ENCODE results near the gene ATF3. TPM values are rescaled to one million over a fixed set of nuclear protein-coding genes. Genes with fewer than 3 reads are reported as not detected.

ATF3 gene
- total and polyA plus RNA-seq, 2 of the 4 experiments (the other 2 are of a cell fraction): 9.9 to 12.3 TPM

- no peak overlapping the region for H2BK120ac ChIP-seq (ENCODE audit: low read depth, low read length)
- ATAC-seq (ENCODE audit: low read depth): no peak
- H2BK20ac ChIP-seq (ENCODE audit: low read depth, low read length): no peak overlapping the region
- H3K9me1 ChIP-seq (ENCODE audit: insufficient read depth, low read length): no peaks in the 10 kb centered on the region
- H4K8ac ChIP-seq (ENCODE audit: low read depth in 2 of 2, low read length in 2 of 2): no peak overlapping the region
- no peak overlapping the region for H3K56ac ChIP-seq (ENCODE audit: extremely low read depth, insufficient read depth, low read length)
- no peak overlapping the region for H2AK9ac ChIP-seq (replicated peaks; ENCODE audit: low read depth, low read length, poor library complexity)
- no peak overlapping the region for H3K4me3 ChIP-seq (ENCODE audit: insufficient read depth, low read depth, low read length)
- TF ChIP-seq SMC3 (IDR thresholded peaks at IDR 0.05; ENCODE audit: low read depth, low read length): no peak
- no peak for TF ChIP-seq RCOR1 (IDR thresholded peaks at IDR 0.05; ENCODE audit: insufficient replicate concordance, low read length)
- no peak for TF ChIP-seq USF2 (IDR thresholded peaks at IDR 0.05; ENCODE audit: low read depth, low read length)
- no peak for TF ChIP-seq MAFK (IDR thresholded peaks at IDR 0.05; ENCODE audit: low read depth, low read length)
- TF ChIP-seq MAZ (IDR thresholded peaks at IDR 0.05; ENCODE audit: borderline replicate concordance, low read depth, low read length): no peak
- no peak for TF ChIP-seq FOS (IDR thresholded peaks at IDR 0.05; ENCODE audit: low read depth, low read length)
- TF ChIP-seq ELK1 (IDR thresholded peaks at IDR 0.05; ENCODE audit: borderline replicate concordance, low read depth, low read length): no peak
- TF ChIP-seq CHD1 (IDR thresholded peaks at IDR 0.05; ENCODE audit: low read depth, low read length): no peak
- no peak for TF ChIP-seq CEBPB (IDR thresholded peaks at IDR 0.05; ENCODE audit: low read depth, low read length)
- no peak for TF ChIP-seq BHLHE40 (IDR thresholded peaks at IDR 0.05; ENCODE audit: low read depth, low read length)
- TF ChIP-seq POLR2A (IDR thresholded peaks at IDR 0.05; ENCODE audit: low read depth, low read length): no peak
- TF ChIP-seq MXI1 (IDR thresholded peaks at IDR 0.05; ENCODE audit: borderline replicate concordance, low read depth, low read length): no peak
- no peak for TF ChIP-seq NFE2L2 (IDR thresholded peaks at IDR 0.05; ENCODE audit: low read depth, low read length)
- TF ChIP-seq RAD21 (IDR thresholded peaks at IDR 0.05; ENCODE audit: low read length): no peak
- TF ChIP-seq RFX5 (IDR thresholded peaks at IDR 0.05; ENCODE audit: low read depth, low read length): no peak
- no peak for TF ChIP-seq CTCF (conservative IDR thresholded peaks at IDR 0.05; ENCODE audit: low read depth, low read length)
- ChIA-PET CTCF (no interaction called here), POLR2A (ENCODE audit: unreplicated experiment) (no interaction called here)
- no peaks in the 10 kb centered on the region for H3K36me3 ChIP-seq (ENCODE audit: control insufficient read depth, insufficient read depth, low read length)
- H2AFZ ChIP-seq (replicated peaks; ENCODE audit: low read length, poor library complexity): no peak overlapping the region
- H3K9ac ChIP-seq (ENCODE audit: low read depth, low read length): no peak overlapping the region
- no peak overlapping the region for H4K5ac ChIP-seq (ENCODE audit: low read depth, low read length)
- no peak overlapping the region for H3K4ac ChIP-seq (ENCODE audit: low read depth, low read length)
- H3K4me2 ChIP-seq (ENCODE audit: low read depth, low read length): no peak overlapping the region
- BruUV-seq (replicated peaks): no TSS peak
- H2AK5ac ChIP-seq (ENCODE audit: low read depth, low read length): no peak overlapping the region
- H4K91ac ChIP-seq (ENCODE audit: insufficient read depth, low read depth, low read length): no peak overlapping the region
- no peaks in the 10 kb centered on the region for H3K9me3 ChIP-seq (ENCODE audit: control insufficient read depth, insufficient read depth, low read length)
- no peak overlapping the region for H3K27ac ChIP-seq (ENCODE audit: insufficient read depth, low read length)
- 100% methylated on average over 5 of the region's 8 CpGs; no CpG with 5 or more reads in 1 of the 2 experiments for WGBS, 2 experiments (ENCODE audit: extremely low coverage in 2 of 2, insufficient read length in 1 of 2)
- in situ Hi-C loops (cut with MboI; ENCODE audit: low sequenced_read_pairs): no loop called here
- no peak for DNase-seq
- no peaks in the 10 kb centered on the region for H3K79me1 ChIP-seq (ENCODE audit: low read depth in 1 of 2, low read length in 2 of 2)
- peaks cover 5% of the 10 kb centered on the region for H3K27me3 ChIP-seq (ENCODE audit: control insufficient read depth, insufficient read depth, low read length)
- dilution Hi-C loops (cut with HindIII; ENCODE audit: low sequenced_read_pairs, unreplicated experiment): no loop called here
- H3K23ac ChIP-seq (ENCODE audit: low read depth, low read length): no peak overlapping the region
- no peaks in the 10 kb centered on the region for H4K20me1 ChIP-seq (ENCODE audit: insufficient read depth, low read length)
- H2BK15ac ChIP-seq (ENCODE audit: low read depth, low read length): no peak overlapping the region
- no peak overlapping the region for H3K18ac ChIP-seq (ENCODE audit: low read depth, low read length)
- no peak overlapping the region for H2BK5ac ChIP-seq (ENCODE audit: low read depth, low read length, poor library complexity, severe bottlenecking)
- peaks cover 2% of the 10 kb centered on the region; the same call in 1 of the 2 replicates for H3K4me1 ChIP-seq (ENCODE audit: control insufficient read depth, insufficient read depth, low read length)
- no peak overlapping the region for H3K14ac ChIP-seq (replicated peaks; ENCODE audit: low read depth, low read length)
- intact Hi-C loops (cut with micrococcal nuclease): no loop called here
Measured at GRCh38 chr1:212581034-212581433, 27.5 kb upstream of the ATF3 start.
